HG03095 (cell line): Measurements from ENCODE around the gene ALKBH8.

Experiments
- ATAC-seq: cut with Tn5 transposase; IDR thresholded peaks from one replicate; pipeline ENCODE4 v1.9.1; 2021; ENCODE audit warnings: moderate library complexity; ENCODE audit not compliant: unreplicated experiment

ALKBH8 gene, protein sequence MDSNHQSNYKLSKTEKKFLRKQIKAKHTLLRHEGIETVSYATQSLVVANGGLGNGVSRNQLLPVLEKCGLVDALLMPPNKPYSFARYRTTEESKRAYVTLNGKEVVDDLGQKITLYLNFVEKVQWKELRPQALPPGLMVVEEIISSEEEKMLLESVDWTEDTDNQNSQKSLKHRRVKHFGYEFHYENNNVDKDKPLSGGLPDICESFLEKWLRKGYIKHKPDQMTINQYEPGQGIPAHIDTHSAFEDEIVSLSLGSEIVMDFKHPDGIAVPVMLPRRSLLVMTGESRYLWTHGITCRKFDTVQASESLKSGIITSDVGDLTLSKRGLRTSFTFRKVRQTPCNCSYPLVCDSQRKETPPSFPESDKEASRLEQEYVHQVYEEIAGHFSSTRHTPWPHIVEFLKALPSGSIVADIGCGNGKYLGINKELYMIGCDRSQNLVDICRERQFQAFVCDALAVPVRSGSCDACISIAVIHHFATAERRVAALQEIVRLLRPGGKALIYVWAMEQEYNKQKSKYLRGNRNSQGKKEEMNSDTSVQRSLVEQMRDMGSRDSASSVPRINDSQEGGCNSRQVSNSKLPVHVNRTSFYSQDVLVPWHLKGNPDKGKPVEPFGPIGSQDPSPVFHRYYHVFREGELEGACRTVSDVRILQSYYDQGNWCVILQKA

DNA sequence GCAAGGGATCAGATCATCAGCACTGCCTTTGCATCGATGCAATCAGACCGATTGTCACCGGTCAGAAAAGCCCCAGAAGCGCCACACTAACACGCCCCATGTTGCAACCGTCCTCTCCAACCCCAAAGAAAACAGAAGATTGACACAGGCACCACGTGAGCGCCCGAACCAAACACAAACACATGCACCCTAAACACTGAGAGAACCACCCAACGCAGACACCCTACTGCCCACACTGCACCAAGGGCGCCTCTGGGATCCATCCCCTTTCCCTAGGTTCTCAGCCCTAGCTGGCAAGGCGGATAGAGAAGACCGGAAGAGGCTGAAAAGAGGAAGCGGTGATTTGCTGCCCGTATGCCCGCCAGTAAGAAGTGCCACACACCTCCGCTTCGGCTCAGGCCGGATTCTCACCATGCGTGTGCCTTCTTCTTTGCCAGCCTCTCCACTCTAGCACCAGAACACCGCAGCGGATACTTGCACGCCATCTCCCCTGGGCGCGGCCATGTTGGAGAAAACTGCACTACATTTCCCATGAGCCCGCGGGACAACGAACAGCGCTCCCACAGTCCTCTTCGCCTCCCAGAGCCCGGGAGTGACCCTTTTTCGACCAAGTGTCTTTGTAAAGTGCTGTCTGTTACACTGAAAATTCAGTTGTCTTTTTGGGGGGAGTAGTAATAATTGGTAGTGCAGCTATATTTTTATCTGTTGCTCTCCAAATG, at the start of gene ALKBH8:
ALKBH8 (minus strand) TSS at position 517 of the 719 bp plus-strand sequence. CDS start 4,842 bp downstream, outside the sequence.
- peak; percentile 71 for ATAC-seq

DNA sequence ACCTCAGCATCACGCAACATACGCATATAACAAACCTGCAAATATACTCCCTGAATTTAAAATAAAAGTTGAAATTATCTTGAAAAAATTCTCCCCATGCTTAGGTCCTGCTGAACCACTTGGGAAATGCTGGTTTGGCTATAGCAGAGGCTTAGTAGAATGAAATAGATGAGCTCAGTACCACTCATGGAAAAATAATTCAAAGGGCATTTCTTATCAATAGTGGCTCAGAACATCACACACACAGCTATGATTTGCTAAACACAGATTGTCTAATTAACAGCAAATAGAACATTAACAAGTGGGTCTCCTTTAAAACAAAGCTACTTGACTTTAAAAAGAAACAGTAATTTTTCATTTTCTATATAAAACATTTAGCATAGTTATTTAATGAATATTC, 46.9 kb upstream of the ALKBH8 start:
- ATAC-seq: no peak

DNA sequence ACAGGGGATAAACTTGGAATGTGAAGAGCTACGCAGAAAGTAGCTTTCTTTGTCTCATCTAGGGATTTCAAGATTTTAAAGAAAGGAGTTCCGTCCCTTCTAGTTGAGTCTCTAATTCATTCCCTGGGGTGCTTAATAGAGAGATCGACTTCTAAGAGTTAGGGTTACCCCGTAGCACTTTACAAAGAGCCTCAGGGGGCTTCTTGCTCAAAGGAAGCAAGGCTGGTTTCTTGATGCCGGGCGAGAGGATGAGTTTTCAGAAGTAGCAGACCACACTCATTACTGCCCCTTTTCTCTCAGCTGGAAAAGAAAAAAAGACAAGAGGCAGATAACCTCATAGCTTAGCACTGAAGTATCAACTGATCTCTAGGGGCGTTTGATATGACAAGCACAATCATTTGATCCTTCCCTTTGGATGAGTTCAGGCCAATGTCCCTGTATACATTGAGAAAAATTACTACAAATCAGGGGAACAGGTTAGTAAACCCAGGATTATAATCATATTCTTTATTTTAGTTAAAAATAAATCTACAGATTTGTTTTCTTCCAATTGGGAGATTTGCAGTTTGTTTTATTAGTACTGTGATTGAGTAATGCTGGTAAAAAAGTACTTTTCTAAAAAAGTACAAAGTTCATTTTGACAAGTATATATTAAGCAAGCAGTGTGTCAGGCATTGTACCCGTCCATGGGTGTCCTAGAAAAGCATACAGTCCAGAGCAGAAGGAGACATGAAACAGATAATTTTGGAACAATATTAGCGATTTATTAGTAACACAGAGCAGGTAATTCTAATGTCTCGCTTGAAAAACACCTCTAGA, 44.1 kb upstream of the ALKBH8 start:
- ATAC-seq: no peak

DNA sequence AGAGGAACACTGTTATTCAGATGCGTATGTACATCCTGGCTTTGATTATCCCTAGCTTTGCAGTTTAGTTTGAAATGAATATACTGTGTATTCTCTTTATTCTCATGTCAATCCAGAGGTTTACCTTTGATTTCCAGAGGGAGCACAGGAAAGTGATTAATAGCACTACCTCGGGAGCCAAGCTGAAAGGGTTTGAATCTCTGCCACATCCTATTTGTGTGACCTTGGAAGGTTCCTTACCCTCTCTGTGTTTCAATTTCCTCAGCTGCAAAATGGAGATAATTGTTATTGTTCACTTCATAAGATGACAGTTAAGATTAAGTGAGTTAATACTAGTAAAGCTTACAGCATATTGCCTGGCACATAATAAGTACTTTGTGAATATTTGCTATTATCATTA, 43.3 kb upstream of the ALKBH8 start:
- no peak for ATAC-seq

DNA sequence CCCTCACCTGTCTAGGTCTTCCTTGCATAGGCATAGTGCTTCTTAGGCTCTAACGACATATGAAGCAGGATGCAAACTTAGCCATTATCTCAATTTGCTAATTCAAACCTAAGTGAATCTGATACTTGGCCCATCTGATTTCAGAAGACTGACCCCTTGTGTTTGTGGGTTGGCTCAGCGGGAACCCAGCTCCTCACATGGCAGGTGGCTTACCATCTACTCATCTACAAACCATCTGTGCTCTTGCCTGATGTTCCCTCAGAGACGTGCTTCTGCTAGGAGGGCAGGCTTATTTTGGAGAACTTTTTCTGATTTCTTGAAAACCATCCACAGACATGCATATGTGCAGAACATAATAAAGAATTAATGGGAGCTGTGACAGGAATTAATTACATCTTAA, 40.6 kb upstream of the ALKBH8 start:
- no peak for ATAC-seq

DNA sequence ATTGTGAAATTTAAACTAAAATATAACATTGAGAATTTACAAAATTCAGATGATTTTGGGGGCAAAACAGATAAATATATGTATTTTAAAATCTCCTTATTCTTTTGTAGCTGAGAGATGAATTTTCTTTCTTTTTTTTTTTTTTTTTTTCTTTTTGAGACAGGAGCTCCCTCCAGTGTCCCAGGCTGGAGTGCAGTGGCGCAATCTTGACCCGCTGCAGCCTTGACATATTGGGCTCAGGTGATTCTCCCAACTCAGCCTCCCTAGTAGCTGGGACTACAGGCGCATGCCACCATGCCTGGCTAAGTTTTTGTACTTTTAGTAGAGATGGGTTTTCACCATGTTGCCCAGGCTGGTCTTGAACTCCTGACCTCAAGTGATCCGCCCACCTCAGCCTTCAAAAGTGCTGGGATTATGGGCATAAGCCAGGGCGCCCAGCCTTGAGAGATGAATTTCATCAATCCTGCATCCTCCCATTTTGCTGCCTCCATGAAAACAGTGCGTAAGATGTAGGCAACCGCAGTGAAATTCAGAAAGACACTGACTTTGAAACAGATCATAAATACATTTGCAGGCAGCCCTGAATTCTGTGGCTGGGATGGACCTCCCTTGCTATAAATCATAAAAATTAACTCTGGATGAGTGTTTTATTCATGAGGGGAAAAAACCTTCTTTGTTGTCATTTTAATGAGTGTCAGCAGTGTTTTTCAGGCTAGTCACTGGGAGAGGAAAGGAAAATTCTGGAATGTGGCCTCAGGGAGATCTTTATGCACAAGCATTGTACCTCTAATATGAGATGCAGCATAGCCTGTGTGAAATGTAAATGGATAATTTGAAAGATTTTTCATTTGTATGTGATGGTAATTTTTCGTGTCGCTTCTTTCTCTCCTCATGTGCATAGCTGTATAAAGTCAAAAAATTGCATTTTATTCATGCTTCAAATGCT, 39.8 kb upstream of the ALKBH8 start:
- no peak for ATAC-seq

DNA sequence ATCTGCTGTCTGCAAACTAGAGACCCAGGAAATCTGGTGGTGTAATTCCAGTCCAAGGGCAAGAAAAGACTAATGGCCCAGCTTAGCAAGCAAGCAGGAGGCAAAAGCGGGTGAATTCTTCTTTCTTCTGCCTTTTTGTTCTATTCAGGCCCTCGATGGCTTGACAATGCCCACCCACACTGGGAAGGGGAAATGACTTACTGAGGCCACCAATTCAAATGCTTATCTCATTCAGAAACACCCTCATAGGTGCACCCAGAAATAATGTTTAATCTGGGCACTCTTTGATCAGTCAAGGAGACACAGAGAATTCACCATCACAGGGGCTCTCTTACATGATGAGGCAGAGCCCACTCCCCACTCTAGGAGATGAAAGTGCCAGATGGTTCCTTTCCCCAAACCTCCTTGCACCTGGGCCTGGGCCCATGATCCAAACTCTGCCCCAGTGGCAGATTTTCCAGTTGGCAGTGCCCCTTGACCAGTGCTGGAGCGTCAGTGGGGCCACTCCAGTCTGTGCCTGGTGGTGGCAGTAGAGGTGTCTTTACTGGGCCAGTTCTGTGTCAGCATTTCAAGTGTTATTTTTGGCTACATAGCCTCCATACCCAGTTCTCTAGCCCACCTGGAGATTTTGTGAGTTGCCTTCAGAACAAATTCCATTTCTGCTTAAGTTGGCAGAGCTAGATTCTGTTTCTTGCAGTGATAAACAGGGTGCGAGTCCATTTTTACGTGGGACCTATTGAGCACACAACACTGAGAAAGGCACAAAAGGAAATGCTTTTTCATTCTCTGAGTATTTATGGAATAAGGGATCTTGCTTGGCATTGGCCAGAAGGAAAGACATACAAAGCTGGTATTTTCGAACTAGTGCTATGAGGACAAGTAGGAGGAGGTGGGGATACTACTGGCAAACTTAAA, 32.9 kb upstream of the ALKBH8 start:
- peak; percentile 63 for ATAC-seq

DNA sequence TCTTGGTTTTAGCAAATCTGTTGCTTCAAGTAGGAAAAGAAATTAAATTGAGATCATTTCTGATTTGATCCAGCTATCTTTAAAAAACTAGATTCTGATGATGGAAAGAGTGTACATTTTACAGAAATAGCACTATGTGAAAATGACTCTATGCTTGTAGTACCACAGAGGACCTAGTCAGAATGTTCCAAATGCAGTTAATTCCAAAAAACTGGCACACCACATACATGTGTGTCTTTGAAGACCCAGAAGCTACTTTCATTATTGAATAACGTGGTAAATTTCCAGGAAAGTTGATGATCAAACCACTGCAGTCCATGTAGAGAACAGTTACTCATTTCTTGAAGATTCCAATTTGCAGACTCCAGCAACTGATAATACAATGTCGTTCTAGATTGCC, 29.2 kb upstream of the ALKBH8 start:
- no peak for ATAC-seq

DNA sequence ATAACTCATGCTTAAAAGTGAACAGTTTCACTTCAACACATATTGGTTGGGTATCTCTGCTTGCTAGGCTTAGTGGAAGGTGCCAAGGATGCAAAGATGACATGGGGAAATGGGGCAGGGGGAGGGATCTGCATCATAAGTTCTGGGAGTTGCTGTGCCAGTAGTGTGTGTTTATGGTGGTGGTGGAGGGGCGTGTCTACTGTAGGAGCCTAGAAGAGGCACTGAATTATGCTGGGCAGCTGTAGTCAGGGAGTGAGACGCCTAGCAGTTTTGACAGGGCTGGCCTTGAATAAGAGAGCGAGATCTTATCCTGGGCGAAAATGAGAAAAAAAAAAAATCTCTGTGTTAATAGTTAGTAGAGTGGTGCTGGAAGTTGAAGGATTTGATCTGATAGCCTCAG, 28.4 kb upstream of the ALKBH8 start:
- ATAC-seq: no peak

DNA sequence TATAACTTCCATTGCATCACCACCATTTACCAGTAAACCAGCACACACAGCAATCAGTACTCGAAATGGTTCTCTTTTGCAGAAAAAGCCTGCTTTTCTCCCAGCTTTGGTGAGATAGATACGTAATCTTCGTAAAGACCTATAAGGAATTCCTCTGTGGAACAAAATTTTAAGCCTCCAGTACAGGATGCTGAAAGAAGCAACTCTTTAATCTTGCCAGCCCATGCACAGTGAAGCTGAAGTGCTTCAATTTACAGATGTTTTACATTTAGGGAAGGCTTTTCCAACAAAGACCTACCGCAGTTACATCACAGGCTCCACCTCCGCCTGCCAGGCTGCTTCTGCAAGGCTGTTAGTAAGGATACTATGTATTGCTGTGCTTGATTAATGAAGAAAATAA, 27.3 kb upstream of the ALKBH8 start:
- ATAC-seq: no peak

DNA sequence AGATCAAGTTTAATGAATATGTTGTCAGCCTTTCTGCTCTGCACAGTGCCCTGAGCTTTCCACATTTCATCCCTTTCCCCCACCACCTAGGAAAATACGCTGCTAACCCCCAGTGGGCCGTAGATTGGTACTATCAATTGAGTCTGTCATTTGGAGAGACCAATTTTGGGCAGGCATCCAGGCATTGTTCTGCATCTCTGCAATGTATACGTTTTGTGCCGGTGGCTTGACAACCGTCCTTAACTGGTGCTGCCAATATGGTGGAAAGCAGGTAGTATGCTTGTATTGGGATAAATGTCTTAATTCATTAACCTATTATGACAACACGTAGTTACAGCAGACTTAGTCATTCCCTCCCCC, 26.7 kb upstream of the ALKBH8 start:
- ATAC-seq: no peak

DNA sequence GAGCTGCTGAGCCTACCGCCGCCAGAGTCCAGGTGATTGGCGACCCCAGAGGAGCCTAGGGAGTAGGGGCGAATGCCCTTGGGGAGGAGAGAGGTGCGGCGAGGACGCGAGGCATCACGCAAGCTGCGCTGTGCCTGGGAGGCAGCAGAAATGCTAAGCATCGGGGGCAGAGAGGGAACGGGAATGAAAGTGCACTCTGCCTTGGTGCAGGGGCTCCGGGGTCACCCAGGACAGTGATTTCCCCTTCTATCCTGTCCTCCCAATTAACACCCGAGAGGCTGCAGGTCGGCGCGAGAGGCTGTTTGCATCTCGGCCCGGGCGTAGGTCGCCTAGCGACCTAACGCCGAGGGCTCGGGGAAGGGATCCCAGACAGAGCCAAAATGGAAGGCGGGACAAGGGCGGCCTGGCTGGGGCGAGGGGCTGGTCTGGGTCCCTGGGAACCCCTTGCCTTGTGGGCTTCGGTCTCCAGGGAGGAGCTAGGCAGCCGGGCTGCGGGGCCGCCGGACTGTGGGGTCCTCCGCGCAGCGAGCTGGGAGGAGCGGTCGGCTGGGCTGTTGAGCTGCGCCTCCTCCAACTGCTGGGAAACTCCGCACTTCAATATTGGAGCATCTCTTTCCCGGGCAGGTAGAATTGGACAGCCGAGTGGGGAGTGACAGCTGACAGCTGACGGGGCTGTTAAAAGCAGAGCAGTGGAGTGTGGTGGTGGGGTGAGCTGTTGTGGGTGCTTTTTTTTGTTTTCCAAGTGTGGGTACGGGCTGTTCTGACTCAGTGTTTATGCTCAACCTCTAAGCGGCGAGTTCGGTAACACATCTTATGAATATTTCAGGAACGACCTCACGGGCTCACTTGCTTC, 26.1 kb upstream of the ALKBH8 start:
- ATAC-seq: peak; percentile 32

DNA sequence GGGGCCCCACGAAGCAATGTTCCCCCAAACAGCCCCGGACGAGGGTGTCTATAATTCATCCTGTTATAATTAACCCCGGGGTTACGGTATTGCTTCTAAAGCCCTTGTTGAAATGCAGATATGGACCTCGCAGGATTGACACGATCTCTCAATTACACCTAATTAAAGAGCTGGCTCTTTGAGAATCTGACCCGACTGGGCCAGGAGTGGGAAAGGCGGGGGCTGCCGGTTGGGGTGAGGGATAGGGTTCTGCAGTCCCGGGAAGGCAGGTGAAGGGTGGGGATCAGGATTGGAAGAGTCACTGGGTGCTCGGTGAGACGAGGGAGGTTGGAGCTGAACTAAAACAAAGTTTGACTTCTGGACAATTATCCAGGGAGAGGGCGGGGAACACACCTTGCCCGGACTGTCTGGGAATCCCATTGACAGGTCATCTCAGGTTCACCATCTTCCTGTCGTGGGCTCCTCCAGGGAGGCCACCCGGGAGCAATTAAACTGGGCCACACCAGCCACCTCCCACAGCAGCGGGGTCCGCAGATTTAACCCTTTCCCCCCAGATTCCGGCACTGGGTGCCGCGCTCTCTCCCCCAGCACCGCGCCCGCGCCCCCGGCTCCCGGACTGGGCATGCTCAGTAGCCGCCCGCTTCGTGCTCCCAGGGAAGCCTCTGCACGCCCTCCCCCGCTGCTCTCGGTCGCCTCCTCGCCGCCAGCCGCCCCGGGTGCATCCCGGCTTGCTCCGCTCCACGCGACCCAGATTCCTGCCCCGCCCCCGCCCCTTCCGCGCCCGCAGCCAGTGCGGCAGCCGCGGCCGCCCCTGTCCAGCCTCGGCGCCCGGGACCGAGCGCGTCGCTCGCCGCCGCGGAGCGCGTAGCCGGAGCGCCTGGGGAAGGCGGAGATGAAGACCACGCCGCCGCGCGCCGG, 25.2 kb upstream of the ALKBH8 start, which contains the start of gene ELMOD1:
ELMOD1 (plus strand) TSS at position 688 of the 918 bp plus-strand sequence. CDS start 27,043 bp downstream, outside the sequence.
- peak; percentile 43 for ATAC-seq

DNA sequence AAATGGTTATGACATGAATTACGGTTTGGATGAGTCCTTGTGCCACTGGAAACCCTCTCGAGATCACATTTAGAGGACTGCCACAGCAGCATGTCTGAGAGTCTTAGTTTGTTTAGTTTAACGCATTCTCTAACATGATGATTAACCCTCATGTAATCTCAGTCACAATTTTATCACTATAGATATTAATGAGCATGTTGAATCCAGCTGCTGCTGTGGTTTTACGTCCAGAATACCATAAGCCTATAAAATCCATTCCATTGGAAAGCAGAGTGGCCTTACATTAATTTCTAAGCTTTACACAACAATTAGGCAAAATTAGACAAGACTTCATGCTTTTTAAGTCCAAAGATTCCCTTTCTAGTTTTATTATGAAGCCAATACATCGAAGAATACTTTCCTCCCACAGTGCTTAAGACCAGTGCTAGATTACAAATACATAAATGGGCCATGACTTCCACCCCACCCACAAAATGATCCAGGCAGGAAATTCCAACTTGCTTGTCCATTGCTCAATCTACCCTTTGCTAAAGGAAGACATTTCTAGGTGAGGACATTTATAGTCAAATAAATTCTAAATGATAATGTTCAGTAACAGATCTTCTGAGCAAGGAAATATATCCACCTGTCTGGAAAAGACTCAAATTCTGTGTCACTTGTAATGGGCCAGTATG, 21.9 kb upstream of the ALKBH8 start:
- ATAC-seq: no peak

DNA sequence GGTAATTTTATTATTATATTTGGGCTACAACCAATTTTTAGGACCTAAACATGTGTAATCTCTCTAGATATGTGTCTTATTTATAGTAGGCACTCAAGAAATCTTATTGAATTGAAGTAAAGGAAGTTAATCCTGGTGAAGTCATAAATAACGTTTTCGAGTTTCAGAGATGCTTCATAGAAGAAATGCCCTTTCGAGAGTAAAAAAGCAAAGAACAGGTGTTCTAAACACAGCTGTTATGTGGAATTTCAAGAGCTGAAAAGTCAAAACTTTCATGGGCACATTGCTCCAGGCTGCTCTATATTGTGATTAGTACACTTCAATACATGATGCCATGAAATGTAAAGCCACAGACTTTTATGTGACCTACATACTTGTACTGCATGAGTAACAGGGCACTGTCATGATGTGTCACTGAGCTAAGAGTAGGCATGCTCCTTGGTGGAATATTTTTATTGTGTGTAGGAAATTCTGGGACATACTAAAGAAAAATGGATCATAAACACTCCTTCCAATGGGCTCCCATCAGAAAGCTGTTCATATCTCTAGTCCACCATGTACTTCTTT, 18.2 kb upstream of the ALKBH8 start:
- no peak for ATAC-seq

DNA sequence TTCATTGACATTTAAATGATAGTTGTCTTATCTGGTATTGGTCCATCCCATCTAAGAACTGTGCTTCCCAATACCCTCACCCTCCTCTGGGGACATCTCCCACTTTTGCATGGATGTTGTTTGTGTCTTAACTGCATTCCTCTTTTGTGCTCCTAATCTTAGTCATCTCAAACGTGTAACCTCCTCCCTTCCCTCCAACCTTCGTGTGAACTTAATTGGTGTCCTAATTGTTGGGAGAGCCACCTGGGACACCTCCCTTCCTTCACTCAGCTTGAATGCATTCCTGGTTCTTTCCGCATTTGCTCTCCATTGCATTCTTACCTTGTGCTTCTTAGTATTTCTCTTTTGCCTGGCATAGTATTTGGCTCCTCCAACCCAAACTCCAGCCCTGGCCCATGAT, 15.6 kb upstream of the ALKBH8 start:
- ATAC-seq: no peak
